ENCODE results near the gene ARID3A.
"Not testable (repeated sequence)": the region's sequence is repeated elsewhere in the genome, so short reads cannot be mapped to it uniquely, and the experiment has no call there.

The ARID3A gene

DNA sequence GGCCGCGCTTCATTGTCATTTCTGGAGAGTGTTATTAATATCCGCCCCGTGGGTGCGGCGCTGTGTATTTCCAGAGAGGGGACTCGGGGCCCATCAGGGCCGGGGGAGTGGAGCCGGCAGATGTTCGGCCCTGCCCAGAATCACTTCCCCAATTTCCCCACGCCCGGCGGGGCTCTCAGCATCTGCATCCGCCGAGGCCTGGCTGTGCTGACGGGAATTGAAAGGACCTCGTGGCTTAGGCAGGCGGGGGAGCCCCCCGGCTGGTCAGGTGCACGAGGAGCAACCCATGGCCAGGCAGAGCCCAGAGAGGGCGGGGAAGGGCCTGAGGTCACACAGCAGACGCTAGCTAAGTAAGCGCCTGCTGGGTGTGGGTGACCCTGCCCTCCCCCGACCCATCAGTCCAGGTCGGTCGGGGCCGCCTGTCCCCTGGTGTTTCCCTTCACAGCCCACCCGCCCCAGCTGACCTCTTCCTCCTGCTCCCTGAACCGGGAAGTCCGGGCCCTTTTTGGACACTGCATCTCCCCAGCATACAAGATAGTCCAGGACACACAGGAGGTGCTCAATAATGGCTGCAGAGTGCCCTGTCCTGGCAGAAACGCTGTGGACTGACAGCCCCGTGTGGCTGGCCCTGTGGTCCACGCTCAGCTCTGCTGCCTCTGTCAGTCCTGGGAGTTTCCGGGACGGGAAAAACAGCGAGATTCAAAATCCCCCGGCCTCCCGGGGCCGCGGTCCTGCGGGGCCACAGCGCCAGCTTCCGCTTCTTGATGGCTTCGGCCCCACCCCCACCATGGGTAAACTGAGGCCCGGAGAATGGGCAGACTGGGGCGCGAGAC is 22.1 kb downstream of the ARID3A start:
- no peak for DNase-seq

DNA sequence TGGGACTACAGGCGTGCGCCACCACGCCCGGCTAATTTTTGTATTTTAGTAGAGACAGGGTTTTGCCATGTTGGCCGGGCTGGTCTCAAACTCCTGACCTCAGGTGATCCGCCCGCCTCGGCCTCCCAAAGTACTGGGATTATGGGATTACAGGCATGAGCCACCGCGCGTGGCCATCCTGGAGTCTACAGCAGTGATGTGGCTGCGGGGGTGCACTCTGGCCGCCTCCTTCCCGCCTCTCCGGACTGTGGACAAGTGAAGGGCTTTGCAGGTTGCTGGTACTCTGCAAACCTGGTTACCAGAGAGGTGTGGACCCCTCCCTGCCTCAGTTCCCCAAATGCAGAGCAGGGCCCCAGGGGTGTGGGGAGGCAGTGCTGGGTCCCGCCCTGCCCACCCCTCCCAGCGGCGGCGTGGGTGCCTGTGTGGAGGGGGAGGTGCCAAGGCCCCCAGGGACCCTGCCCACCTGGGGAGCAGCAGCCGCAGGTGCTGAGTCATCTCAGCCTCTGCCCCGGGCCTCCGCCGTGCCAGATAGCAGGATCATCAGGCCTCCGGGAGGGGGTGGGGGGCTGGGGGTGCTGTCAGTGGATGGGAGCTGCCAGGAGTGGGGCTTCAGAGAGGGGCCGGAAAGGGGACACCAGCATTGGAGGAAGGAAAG is 23.1 kb downstream of the ARID3A start:
- no peak for DNase-seq

DNA sequence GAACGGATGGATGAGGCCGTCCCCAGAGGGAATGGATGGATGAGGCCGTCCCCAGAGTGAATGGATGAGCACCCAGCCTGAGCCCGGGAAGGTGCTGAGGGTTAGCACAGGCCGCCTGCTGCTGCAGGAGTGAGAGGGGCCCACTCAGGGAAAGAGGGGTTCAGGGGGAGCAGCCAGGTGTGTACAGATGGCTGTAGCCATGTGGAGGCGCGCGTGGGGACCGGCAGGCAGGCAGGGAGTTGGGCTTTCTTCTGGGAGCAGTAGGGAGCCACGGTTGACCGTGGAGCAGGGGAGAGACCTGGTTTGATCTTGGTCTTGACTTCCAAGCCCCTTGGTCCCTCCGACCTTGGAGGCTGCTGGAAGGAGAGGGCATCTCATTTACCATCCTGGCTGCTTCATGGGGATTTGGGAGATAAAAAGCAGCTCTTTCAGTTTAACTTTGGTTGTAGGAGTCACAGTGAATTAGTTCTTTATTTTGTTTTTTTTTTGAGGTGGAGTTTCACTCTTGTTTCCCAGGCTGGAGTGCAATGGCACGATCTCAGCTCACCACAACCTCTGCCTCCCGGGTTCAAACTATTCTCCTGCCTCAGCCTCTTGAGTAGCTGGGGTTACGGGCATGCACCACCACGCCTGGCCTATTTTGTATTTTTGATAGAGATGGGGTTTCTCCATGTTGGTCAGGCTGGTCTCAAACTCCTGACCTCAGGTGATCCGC is 24.7 kb downstream of the ARID3A start:
- DNase-seq = no peak

DNA sequence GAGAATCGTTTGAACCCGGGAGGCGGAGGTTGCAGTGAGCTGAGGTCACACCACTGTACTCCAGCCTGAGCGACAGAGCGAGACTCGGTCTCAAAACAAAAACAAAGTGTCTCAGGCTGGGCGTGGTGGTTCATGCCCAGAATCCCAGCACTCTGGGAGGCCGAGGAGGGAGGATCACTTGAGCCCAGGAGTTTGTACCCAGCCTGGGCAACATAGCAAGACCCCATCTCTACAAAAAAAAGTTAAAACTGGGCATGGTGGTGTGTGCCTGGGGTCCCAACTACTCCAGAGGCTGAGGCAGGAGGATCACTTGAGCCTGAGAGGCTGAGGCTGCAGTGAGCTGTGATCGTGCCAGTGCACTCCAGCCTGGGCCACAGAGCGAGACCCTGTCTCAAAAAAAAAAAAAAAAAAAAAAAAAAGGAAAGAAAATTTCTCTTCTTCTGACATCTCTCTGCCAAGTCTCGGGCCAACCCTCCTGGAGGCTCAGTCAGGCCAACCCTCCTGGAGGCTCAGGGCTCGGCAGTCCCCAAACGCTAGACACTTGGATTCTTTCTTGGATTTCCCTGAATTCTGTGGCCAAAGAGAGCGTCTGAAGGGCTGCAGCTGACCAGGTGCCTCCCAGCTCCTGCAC is 26.3 kb downstream of the ARID3A start:
- no peak for DNase-seq

DNA sequence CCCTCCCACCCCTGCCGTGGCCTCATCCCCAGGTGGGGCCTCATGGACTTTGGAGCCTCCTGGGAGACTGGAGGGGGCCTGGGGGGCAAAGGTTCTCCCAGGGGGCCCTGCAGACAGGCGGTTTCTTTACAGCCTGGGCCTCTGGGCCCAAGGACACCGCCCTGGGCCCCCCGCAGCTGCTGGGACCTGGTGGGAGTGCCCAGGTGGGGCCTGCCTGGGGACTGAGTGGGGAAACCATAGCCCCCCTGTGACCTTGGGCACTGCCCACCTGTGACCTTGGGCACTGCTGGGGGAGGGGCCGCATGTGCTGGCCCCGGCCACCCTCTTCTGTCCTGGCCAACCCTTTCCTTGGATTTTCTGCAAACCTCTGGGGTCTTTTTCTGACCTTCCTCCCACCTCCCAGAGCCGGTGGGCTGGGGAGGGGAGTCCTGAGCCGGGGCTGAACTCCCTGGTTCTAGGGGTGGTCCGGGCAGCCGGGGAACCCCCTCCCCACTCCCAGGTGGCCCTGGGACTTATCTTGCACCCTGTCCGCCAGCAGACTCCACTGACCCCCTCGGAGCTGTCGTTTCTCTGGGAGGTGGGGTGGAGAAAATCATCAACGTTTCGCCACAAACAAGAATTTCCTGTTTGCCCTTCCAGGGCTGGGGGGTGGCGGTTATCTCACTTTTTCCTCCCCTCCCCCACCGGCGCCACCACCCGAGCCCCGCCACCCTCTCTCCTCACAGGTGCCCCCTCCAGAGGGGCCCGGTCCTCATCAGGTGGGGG is 27.0 kb downstream of the ARID3A start:
- DNase-seq = no peak

DNA sequence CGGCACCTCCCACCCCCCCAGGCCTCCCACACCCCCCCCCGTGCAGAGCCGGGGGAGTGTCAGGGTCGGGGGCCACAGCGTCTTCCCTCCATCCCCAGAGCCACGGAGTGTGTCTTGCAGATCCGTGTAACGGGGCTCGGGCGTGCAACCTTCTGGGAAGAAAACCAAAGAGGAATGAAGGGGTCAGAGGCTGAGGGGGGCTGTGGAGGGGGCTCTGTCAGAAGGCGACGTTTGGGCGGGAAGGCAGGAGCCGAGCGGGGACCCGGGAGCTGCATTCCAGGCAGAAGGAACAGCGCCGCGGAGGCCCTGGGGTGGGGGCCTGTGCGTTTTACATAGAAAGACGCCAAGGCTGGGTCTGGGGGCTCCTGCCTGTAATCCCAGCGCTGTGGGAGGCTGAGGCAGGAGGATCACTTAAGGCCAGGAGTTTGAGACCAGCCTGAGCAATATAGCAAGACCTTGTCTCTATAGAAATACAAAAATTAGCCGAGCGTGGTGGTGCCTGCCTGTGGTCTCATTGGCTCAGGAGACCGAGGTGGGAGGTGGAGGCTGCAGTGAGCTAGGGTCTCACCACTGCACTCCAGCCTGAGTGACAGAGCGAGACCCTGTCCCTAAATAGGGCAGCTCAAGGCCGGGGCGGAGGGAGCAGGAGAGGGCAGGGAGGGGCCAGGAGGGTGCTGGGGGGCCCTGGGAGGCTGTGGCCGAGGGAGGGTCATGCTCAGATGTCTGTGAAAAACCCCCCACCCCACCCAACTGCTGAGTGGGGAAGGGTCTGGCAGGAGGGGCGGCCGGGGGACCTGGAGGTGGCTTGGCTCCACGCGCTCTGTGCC is 27.8 kb downstream of the ARID3A start:
- DNase-seq = no peak

DNA sequence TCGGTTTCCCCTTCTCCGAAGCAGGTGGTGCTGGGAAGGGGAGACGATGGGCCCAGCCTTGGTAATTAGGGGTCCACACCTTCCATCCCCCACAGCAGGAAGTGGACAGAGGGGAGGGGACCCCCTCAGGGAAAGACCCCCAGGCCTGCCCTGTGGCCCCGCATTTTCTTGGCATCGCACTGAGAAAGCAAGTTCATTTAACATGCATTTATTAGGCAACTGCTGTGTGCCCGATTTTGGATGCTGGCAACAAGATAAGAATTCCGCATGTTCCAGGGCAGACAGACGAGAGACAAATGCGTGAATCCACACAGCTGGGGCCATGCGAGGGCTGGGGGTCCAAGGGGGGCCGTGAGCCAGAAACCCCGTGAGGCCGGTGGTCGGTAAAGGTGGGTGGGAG is 28.4 kb downstream of the ARID3A start:
- no peak for DNase-seq

DNA sequence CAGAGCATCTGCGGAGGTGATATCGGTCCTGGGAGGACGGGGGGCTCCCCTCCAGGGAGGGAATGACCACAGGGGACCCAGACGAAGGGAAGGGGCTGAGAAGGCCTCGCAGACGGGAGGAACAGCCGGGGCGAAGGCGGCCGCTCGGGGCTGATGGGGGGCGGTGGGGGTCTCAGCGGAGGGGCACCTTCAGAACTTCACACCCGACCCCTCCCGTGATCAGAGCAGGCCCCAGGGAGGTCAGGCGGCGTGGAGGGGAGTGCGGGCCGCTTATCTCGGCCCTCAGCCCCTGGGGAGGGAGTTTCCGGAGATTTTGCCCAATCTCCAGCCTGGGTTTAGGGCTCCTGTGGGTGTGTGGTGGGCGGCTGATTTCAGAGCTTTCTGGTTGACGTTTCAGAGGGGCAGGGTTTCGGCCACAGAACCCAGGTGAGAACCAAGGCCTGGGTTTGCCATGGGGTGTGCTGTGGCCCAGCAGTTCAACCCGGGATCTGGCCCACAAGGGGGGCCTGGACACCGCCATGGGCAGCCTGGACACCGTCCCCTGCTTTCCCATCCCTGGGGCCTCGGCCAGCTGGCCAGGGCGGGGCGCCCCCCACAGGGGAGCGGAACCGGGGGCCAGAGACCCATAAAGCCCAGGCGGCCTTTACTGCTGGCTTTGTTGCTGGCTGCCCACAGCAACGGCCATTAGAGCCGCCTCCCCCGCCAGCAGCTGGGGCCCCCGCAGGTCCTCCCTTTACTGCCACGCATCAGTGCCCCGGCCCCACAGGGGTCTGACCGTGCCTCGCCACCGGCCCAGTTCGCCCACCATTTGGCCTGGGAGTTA is 29.0 kb downstream of the ARID3A start:
- DNase-seq = no peak

DNA sequence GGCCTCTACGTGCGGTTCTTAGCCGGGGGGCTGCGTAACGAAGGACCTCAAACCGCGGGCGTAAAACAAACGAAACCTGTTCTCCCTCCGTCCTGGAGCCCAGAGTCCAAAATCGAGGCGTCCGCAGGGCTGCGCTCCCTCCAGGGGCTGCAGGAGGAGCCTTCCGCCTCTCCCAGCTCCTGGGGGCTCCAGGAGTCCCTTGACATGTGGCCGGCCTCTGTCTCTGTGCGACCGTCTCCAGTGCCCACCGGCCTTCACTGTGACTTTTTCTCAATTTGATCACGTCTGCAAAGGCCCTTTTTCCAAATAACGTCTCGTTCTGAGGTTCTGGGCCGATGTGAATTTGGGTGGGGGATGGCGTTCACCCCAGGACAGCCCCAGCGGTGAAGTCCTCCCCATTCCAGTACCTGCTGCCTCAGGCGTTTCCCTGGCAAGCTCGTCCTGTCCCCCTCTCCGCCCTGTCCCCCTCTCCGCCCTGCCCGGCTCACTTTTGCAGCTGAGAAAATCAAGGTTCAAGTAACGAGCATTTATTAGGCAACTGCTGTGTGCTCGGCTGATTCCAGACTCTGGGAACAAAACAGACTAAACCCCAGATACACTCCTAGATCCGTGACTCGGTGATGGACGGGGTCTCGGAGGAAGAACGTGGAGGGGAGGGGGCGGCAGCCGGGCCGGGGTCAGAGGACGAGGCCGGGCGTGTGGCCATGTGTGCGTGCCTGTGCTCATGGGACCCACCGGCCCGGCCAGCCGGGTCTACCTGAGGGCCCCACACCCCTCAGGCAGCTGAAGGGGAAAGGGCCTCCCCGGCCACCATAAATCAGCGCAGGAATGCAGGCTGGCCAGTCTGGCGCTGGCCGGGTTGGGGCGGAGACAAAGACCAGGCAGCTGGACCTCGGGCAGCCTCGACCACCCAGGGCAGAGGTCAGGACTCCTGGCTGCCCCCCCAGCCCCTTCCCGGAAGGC is 30.2 kb downstream of the ARID3A start:
- no peak for DNase-seq

DNA sequence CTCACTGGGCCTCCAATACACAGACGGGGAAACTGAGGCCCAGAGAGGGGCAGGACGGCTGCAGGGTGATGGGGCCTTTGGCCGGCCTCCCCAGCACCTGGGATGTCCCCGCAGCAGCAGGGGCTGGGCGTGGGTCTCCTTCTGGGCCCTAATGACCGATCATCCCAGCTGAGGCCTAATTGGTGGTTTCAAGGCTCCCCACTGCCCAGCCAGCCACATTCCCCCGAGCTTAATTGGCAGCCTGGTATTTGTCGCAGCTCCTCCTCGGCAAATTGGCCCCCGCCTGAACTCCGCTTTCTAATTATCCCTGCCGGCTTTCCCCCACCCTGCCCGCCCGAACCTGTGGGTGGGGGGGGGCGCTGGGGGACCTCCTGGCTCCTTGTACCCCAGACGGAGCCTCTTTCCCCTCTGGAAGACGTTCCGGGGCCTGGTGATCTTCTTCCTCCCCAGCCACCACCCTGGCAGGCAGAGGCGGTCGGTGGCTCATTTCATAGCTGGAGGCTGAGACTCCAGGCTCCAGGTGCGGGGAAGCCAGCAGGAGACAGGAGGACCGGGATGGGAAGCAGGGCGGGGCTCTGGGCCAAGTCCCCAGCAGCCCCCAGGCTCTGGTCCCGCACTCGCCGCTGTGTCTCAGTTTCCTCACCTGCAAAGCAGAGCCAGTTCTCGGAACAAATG is 31.1 kb downstream of the ARID3A start:
- no peak for DNase-seq

DNA sequence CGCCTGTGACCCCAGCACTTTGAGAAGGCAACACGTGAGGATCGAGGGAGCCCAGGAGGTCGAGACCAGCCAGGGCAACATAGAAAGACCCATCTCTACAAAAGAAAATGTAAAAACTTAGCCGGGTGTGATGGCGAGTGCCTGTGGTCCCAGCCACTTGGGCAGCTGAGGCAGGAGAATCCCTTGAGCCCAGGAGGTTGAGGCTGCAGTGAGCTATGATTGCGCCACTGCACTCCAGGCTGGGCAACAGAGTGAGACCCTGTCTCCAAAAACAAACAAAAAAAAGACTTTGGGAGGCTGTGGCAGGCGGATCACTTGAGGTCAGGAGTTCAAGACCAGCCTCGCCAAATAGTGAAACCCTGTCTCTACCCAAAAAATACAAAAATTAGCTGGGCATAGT is 31.7 kb downstream of the ARID3A start:
- not testable (repeated sequence) for DNase-seq

DNA sequence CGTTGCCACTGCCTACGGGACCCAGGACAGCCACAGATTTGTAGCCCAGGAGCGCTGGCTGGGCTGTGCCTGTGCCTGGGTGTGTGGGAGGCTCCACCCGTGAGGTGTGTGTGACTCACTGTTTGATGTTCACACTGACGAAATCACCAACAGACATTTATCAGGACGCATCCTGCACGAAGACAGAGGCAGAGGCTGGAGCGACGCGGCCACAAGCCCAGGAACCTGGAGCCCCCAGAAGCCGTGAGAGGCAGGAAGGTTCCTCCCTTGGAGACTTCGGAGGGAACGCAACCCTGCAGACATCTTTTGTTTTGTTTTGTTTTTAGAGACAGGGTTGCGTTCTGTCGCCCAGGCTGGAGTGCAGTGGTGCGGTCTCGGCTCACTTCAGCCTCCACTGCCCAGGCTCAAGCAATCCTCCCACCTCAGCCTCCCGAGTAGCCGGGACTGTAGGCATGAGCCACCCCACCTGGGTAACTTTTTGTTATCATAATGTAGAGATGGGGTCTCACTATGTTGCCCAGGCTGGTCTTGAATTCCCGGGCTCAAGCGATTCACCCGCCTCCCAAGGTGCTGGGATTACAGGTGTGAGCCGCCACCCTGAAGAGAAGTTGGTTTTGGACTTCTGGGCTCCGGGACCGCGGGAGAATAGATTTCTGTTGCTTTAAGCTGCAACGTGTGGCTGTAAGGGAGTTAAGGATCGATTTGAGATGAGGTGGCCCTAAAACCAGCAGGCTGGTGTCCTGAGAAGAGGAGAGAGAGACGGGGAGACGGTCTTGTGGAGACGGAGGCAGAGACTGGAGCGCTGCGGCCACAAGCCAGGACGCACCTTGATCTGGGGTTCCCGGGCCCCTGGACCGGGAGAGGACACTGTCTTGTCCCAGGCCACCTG is 33.4 kb downstream of the ARID3A start:
- DNase-seq = no peak

DNA sequence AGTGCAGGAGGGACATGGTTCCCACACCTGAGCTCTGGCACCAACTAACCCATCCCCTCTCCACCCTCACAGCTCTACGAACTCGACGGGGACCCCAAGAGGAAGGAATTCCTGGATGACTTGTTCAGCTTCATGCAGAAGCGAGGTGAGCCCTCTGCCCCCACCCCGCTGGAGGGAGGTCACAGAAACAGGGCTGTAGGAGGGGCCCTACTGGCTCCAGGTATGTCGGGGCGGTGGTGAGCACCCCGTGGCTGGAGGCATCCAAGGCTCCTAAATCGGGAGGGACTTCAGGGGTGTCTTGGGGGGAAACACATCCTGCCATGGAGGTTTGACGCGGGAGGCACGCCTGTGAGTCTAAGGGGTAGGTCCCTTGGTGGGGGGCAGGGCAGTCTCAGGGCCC is 34.2 kb downstream of the ARID3A start:
- DNase-seq = no peak

DNA sequence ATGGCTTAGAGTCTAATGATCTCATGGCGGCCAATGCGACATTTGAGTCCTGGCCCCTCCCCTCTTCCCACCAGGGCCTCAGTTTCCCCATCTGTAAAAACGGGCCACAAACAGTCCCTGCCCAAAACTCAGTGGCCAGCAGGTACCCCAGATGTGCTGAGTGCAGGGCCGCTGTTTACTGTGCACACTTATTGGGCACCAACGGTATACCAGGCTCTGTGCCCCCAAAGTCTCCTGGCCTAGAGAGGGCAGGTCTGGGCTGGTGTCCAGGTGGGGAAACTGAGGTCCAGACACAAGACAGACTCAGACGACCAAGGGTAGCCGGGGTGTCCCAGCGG is 34.7 kb downstream of the ARID3A start:
- no peak for DNase-seq

DNA sequence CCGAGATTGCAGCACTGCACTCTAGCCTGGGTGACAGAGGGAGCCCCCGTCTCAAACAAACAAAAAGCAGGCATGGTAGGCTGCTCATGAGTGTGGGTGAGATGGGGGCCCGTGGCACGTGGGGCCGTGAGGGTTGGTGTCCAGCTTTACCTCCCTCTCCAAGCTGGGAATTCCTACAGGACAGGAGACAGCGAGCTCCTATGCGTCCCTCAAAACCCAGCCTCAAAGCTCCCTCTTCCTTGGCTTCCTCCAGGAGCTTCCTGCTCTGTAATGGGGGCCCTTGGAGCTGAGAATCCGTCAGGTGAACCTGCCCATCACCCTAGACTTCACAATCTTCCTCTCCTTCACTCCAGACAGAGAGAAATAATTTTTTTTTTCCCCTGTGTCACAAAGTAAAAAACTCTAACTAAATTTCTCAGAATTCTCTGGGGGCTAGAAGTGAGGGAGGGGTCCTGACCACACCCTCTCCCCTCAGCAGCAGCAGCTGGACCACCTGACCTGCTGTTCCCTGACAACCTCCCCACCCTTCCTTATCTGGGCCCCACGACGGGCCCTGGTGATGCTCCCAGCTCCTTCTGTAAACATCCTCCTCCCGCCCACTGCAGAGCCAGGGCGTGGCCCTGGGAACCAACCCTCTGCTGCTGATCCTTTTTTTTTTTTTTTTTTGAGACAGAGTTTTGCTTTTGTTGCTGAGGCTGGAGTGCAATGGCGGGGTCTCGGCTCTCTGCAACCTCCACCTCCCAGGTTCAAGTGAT is 36.2 kb downstream of the ARID3A start:
- DNase-seq = no peak

DNA sequence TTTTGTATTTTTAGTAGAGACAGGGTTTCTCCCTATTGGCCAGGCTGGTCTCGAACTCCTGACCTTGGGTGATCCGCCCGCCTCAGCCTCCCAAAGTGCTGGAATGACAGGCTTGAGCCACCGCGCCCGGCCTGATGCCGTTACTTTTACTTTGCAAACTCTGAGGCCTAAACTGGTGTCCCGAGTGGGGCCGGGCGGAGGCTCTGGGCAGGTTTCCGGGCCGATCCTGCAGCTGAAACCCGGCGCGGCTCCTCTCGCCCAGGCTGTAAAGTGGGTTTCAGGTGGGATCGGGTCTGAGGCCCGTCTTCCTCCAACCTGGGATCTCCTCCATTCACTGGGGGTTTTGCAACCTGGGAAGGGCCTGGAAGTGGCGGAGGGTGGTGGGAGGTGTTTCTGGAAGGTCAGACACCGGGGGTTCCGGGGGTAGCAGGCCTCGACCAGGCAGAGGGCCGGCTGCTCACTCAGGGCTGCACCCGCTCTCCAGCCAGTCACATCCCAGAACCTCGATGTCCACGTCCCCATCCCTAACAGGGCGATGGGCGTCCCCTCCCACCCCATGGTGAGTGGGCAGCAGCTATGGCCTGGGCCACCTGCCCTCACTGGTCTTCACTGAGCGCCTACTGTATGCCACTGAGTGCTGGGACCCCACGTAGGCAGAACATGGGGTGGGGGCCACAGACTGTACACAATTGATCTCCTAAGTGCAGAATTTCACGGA is 37.0 kb downstream of the ARID3A start:
- DNase-seq = no peak
